H9 (cell line): Measurements from ENCODE around the gene F10. TPM values are rescaled to one million over a fixed set of nuclear protein-coding genes. Genes with fewer than 3 reads are reported as not detected.

Source experiments
- DNase-seq: peaks from one replicate; pipeline ENCODE4 v3.0.0-alpha.2; 2017
- H2AFZ ChIP-seq: one replicate; pipeline ENCODE4 v1.6.1; 2013; ENCODE audit warnings: mild to moderate bottlenecking, low read length, control low read depth, moderate library complexity
- H2AK5ac ChIP-seq: 2 replicates; pipeline ENCODE4 v1.6.1; 2013; ENCODE audit warnings: low read length, control low read depth, mixed read lengths; ENCODE audit not compliant: insufficient read length
- H2BK120ac ChIP-seq: one replicate; pipeline ENCODE4 v1.6.1; 2013; ENCODE audit warnings: low read depth, mild to moderate bottlenecking, low read length, control low read depth, inconsistent platforms; ENCODE audit not compliant: poor library complexity, severe bottlenecking
- H2BK12ac ChIP-seq: 2 replicates; pipeline ENCODE4 v1.6.1; 2013; ENCODE audit warnings: low read length, control low read depth, mixed read lengths, low read depth; ENCODE audit not compliant: insufficient read length
- H2BK15ac ChIP-seq: 2 replicates; pipeline ENCODE4 v1.6.1; 2013; ENCODE audit warnings: low read depth, low read length, control low read depth
- H2BK20ac ChIP-seq: one replicate; pipeline ENCODE4 v1.6.1; 2013; ENCODE audit warnings: low read depth, mild to moderate bottlenecking, low read length, control low read depth, inconsistent platforms; ENCODE audit not compliant: poor library complexity, severe bottlenecking
- H2BK5ac ChIP-seq: 2 replicates; pipeline ENCODE4 v1.6.1; 2013; ENCODE audit warnings: low read length, control low read depth, mixed read lengths; ENCODE audit not compliant: insufficient read length
- H3K14ac ChIP-seq: 2 replicates; pipeline ENCODE4 v1.6.1; 2013; ENCODE audit warnings: low read length, control low read depth; ENCODE audit not compliant: insufficient read depth
- H3K18ac ChIP-seq: 2 replicates; pipeline ENCODE4 v1.6.1; 2013; ENCODE audit warnings: low read depth, mild to moderate bottlenecking, mixed read lengths, low read length, control low read depth; ENCODE audit not compliant: insufficient read length
- H3K23ac ChIP-seq: 2 replicates; pipeline ENCODE4 v1.6.1; 2013; ENCODE audit warnings: low read length, control low read depth, mixed read lengths, low read depth; ENCODE audit not compliant: insufficient read length
- H3K23me2 ChIP-seq: 2 replicates; pipeline ENCODE4 v1.6.1; 2013; ENCODE audit warnings: low read depth, mild to moderate bottlenecking, mixed read lengths, low read length, control low read depth; ENCODE audit not compliant: insufficient read length, poor library complexity, severe bottlenecking
- H3K27ac ChIP-seq: 2 replicates; pipeline ENCODE4 v1.5.1; 2013; ENCODE audit warnings: low read length, control low read depth, mixed read lengths, low read depth; ENCODE audit not compliant: insufficient read length
- H3K27me3 ChIP-seq: 2 replicates; pipeline ENCODE4 v1.6.1; 2013; ENCODE audit warnings: low read length, control low read depth, inconsistent platforms; ENCODE audit not compliant: insufficient read depth
- H3K4ac ChIP-seq: 2 replicates; pipeline ENCODE4 v1.6.1; 2013; ENCODE audit warnings: low read depth, mild to moderate bottlenecking, control low read depth, inconsistent platforms, low read length, moderate library complexity
- H3K4me1 ChIP-seq: 2 replicates; pipeline ENCODE4 v1.6.1; 2013; ENCODE audit warnings: low read length, control low read depth, inconsistent platforms; ENCODE audit not compliant: insufficient read depth
- H3K4me2 ChIP-seq: 2 replicates; pipeline ENCODE4 v1.6.1; 2013; ENCODE audit warnings: low read length, control low read depth, mixed read lengths; ENCODE audit not compliant: insufficient read length, insufficient read depth
- H3K56ac ChIP-seq: 2 replicates; pipeline ENCODE4 v1.6.1; 2013; ENCODE audit warnings: low read depth, mild to moderate bottlenecking, mixed read lengths, low read length, control low read depth; ENCODE audit not compliant: insufficient read length
- H3K79me1 ChIP-seq: 2 replicates; pipeline ENCODE4 v1.6.1; 2013; ENCODE audit warnings: low read depth, mild to moderate bottlenecking, moderate library complexity, low read length, control low read depth, inconsistent platforms; ENCODE audit not compliant: insufficient read depth, poor library complexity, severe bottlenecking
- H3K79me2 ChIP-seq: 2 replicates; pipeline ENCODE4 v1.6.1; 2013; ENCODE audit warnings: low read length, control low read depth, inconsistent platforms; ENCODE audit not compliant: insufficient read depth
- H3K9ac ChIP-seq: 2 replicates; pipeline ENCODE4 v1.6.1; 2013; ENCODE audit warnings: low read length, control low read depth, mixed read lengths; ENCODE audit not compliant: insufficient read length; ENCODE audit errors: extremely low read depth
- H3K9me3 ChIP-seq: one replicate; pipeline ENCODE4 v1.6.1; 2013; ENCODE audit warnings: low read depth, low read length, inconsistent platforms; ENCODE audit not compliant: control insufficient read depth
- H3T11ph ChIP-seq: one replicate; pipeline ENCODE4 v1.6.1; 2013; ENCODE audit warnings: mild to moderate bottlenecking, low read length, control low read depth, inconsistent platforms
- H4K20me1 ChIP-seq: one replicate; pipeline ENCODE4 v1.6.1; 2013; ENCODE audit not compliant: control insufficient read depth, insufficient read length, insufficient read depth
- H4K5ac ChIP-seq: 2 replicates; pipeline ENCODE4 v1.6.1; 2013; ENCODE audit warnings: low read depth, mild to moderate bottlenecking, mixed read lengths, low read length, control low read depth; ENCODE audit not compliant: insufficient read length
- H4K8ac ChIP-seq: replicated peaks from 2 replicates; pipeline ENCODE4 v1.6.1; 2013; ENCODE audit warnings: low read length, control low read depth, mixed read lengths, low read depth; ENCODE audit not compliant: insufficient read length
- H4K91ac ChIP-seq: 2 replicates; pipeline ENCODE4 v1.6.1; 2013; ENCODE audit warnings: low read depth, mild to moderate bottlenecking, moderate library complexity, mixed read lengths, low read length, control low read depth; ENCODE audit not compliant: insufficient read length
- H3K27ac Mint-ChIP-seq, 3 experiments: 2 replicates in 2 of 3; 3 replicates in 1 of 3; pipeline ENCODE4 v1.8.0; 2020 to 2021; ENCODE audit warnings: mixed read lengths in 3 of 3, mild to moderate bottlenecking in 1 of 3, moderate library complexity in 1 of 3
- H3K27me3 Mint-ChIP-seq: 2 replicates; pipeline ENCODE4 v1.8.0; 2021; ENCODE audit warnings: low read depth, mild to moderate bottlenecking, moderate library complexity, mixed read lengths
- H3K36me3 Mint-ChIP-seq, 3 experiments: 2 replicates in 2 of 3; 3 replicates in 1 of 3; pipeline ENCODE4 v1.8.0; 2020 to 2021; ENCODE audit warnings: low read depth in 3 of 3, mixed read lengths in 3 of 3; ENCODE audit not compliant: insufficient read depth in 1 of 3
- H3K4me1 Mint-ChIP-seq, 2 experiments: 2 replicates each; pipeline ENCODE4 v1.8.0; 2020; ENCODE audit warnings: mixed read lengths in 2 of 2
- H3K4me3 Mint-ChIP-seq, 2 experiments: 2 replicates in 1 of 2; 3 replicates in 1 of 2; pipeline ENCODE4 v1.8.0; 2020 to 2021; ENCODE audit warnings: mild to moderate bottlenecking in 2 of 2, mixed read lengths in 2 of 2, moderate library complexity in 1 of 2
- H3K9me3 Mint-ChIP-seq, 2 experiments: 2 replicates in 1 of 2; 3 replicates in 1 of 2; pipeline ENCODE4 v1.8.0; 2020; ENCODE audit warnings: mild to moderate bottlenecking in 2 of 2, mixed read lengths in 2 of 2, moderate library complexity in 1 of 2
- CTCF ChIP-seq: fragments of 200-600 bp; sonication (generic); conservative IDR thresholded peaks from 3 replicates; pipeline ENCODE4 v1.8.0; 2021; ENCODE audit warnings: antibody characterized with exemption, mild to moderate bottlenecking
- WGBS: extraction: QIAGEN DNeasy Blood & Tissue Kit; methylation state at CpG from one replicate; pipeline ENCODE4 v1.1.7; 2013; ENCODE audit warnings: missing lambda C conversion rate, low lambda C conversion rate, mixed read lengths; ENCODE audit not compliant: insufficient read length; ENCODE audit errors: extremely low coverage; 5-methylcytosine and 5-hydroxymethylcytosine counted together
- total RNA-seq: library from RNA; stranded (reverse); gene quantifications from 2 replicates; pipeline ENCODE4 v1.2.1, GENCODE V29; 2021

The F10 gene
- total RNA-seq, 1 experiment from 2014 or later = 1.7 TPM

- no peak for TF ChIP-seq CTCF
- no CpG with 5 or more reads among the region's 4 CpGs for WGBS
- H3K23ac ChIP-seq = no peak overlapping the region
- no peaks in the 10 kb centered on the region for H4K20me1 ChIP-seq
- H4K8ac ChIP-seq = no peak overlapping the region
- DNase-seq = no peak
- H3K56ac ChIP-seq = no peak overlapping the region
- no peak overlapping the region for H3K9ac ChIP-seq
- no peak overlapping the region for H3K14ac ChIP-seq
- Mint-ChIP-seq H3K27ac (no peak overlapping the region), H3K4me3 (no peak overlapping the region), H3K4me1 (peaks cover 18 to 28% of the 10 kb centered on the region in 2 experiments), H3K27me3 (no peaks in the 10 kb centered on the region; the same call in 1 of the 2 replicates), H3K9me3 (no peaks in the 10 kb centered on the region), H3K36me3 (peaks cover 27 to 79% (median 77%) of the 10 kb centered on the region in 3 experiments)
- H2BK20ac ChIP-seq = no peak overlapping the region
- no peak overlapping the region for H2BK120ac ChIP-seq
- no peak overlapping the region for H2BK15ac ChIP-seq
- H3K27me3 ChIP-seq = no peaks in the 10 kb centered on the region
- no peaks in the 10 kb centered on the region for H3K9me3 ChIP-seq
- no peak overlapping the region for H2AK5ac ChIP-seq
- H3K27ac ChIP-seq = no peak overlapping the region
- H3K79me2 ChIP-seq = no peaks in the 10 kb centered on the region
- no peaks in the 10 kb centered on the region for H3K4me1 ChIP-seq
- no peak overlapping the region for H2BK5ac ChIP-seq
- no peak overlapping the region for H3K4ac ChIP-seq
- no peak overlapping the region for H2AFZ ChIP-seq
- peaks cover 3% of the 10 kb centered on the region for H3K79me1 ChIP-seq
- H3K4me2 ChIP-seq = no peak overlapping the region
- H3K23me2 ChIP-seq = no peaks in the 10 kb centered on the region
- no peak overlapping the region for H4K5ac ChIP-seq
- H3K18ac ChIP-seq = no peak overlapping the region
- no peak overlapping the region for H4K91ac ChIP-seq
- no peak overlapping the region for H2BK12ac ChIP-seq
- no peak overlapping the region for H3T11ph ChIP-seq
Measured at GRCh38 chr13:113182046-113182445, 59.4 kb downstream of the F10 start.
